Measurements from ENCODE around the gene GNPAT. TPM values are rescaled to one million over a fixed set of nuclear protein-coding genes. Genes with fewer than 3 reads are reported as not detected.

The GNPAT gene
- total RNA-seq: 44.5 and 53.9 TPM in 2 replicates

GRCh38 chr1:231240883-231241735 lies at the start of gene GNPAT:
GNPAT (plus strand) TSS chr1:231241212; CDS start chr1:231241379, 167 bp downstream.

Other genes starting within 250 kb of the GNPAT start
- gene FAM89A, start 201.0 kb upstream of the GNPAT start, total RNA-seq: 2.1 and 5.9 TPM in 2 replicates
- under 0.01 TPM in 1 of 2 replicates, not detected in the other for gene TRIM67, start 79.2 kb upstream of the GNPAT start, total RNA-seq
- gene EXOC8, start 96.6 kb downstream of the GNPAT start, total RNA-seq: 14.9 and 22.6 TPM in 2 replicates
- 15.5 and 15.7 TPM in 2 replicates for gene SPRTN, start 97.1 kb downstream of the GNPAT start, total RNA-seq
- 71.5 and 81.2 TPM in 2 replicates for gene EGLN1, start 181.1 kb downstream of the GNPAT start, total RNA-seq